ENCODE data around the gene PRKAG1.

The PRKAG1 gene

GRCh38 chr12:49041881-49042484 lies 23.4 kb upstream of the PRKAG1 start:
- peak overlapping the region; percentile 20 for H3K27ac ChIP-seq
- TF ChIP-seq, protein P1, sequence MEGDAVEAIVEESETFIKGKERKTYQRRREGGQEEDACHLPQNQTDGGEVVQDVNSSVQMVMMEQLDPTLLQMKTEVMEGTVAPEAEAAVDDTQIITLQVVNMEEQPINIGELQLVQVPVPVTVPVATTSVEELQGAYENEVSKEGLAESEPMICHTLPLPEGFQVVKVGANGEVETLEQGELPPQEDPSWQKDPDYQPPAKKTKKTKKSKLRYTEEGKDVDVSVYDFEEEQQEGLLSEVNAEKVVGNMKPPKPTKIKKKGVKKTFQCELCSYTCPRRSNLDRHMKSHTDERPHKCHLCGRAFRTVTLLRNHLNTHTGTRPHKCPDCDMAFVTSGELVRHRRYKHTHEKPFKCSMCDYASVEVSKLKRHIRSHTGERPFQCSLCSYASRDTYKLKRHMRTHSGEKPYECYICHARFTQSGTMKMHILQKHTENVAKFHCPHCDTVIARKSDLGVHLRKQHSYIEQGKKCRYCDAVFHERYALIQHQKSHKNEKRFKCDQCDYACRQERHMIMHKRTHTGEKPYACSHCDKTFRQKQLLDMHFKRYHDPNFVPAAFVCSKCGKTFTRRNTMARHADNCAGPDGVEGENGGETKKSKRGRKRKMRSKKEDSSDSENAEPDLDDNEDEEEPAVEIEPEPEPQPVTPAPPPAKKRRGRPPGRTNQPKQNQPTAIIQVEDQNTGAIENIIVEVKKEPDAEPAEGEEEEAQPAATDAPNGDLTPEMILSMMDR (conservative IDR thresholded peaks at IDR 0.05; ENCODE audit: low read depth) = no peak
- DNase-seq (ENCODE audit: low spot score) = no peak
- POLR2A ChIA-PET (ENCODE audit: low non-redundant PET) = no interaction called here
- CTCF ChIA-PET = interaction anchor here (0.6 to 0.7 kb wide), 2 partner anchors 75 to 79 kb away, joined by 3 read pairs; no protein-coding TSS in a partner anchor

GRCh38 chr12:49041036-49041880 lies 22.7 kb upstream of the PRKAG1 start:
- TF ChIP-seq, protein P1 (conservative IDR thresholded peaks at IDR 0.05; ENCODE audit: low read depth) = no peak
- POLR2A ChIA-PET (ENCODE audit: low non-redundant PET) = no interaction called here
- H3K27ac ChIP-seq = peak overlapping the region; percentile 20; the same call in 1 of the 2 replicates
- CTCF ChIA-PET = interaction anchor here (0.6 to 0.7 kb wide), 3 partner anchors 75 to 89 kb away, joined by 3 read pairs; no protein-coding TSS in a partner anchor
- DNase-seq (ENCODE audit: low spot score) = no peak

DNA sequence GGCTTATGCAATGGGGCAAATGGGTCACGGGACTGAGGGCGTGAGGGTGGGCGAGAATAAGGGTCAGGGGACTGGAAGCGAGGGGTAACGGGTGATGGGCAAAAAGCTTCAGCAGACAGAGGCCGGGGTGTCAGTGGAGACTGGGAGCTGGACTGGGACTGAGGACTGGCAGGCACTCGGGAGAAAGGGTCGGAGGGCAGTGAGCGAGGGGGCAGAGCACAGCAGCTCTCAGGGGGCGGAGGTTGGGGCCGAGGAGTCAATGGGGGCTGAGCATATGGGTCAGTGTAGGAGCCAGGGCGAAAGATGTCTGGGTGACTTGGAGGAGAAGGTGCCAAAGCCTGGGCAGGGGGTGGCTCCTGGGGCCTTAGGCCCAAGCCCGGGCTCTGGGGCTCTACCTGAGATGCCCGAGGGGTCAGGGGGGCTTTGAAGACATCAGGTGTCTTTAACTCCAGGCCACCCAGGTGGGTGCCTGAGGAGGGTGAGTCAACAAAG lies 21.8 kb upstream of the PRKAG1 start:
- no peak overlapping the region for H3K27ac ChIP-seq
- TF ChIP-seq, protein P1 (conservative IDR thresholded peaks at IDR 0.05; ENCODE audit: low read depth) = no peak
- CTCF ChIA-PET = interaction anchor here (0.5 to 1.6 kb wide), 3 partner anchors 16 to 88 kb away, joined by 3 to 7 read pairs (median 4); no protein-coding TSS in a partner anchor
- no peak for DNase-seq (ENCODE audit: low spot score)
- POLR2A ChIA-PET (ENCODE audit: low non-redundant PET) = no interaction called here

- ChIA-PET POLR2A (ENCODE audit: low non-redundant PET) (no interaction called here), CTCF (interaction anchor here (0.6 to 1.6 kb wide), 2 partner anchors 22 to 1260 kb away, joined by 3 to 7 read pairs; no protein-coding TSS in a partner anchor)
- H3K27ac ChIP-seq = no peak overlapping the region
- TF ChIP-seq, protein P1 (conservative IDR thresholded peaks at IDR 0.05; ENCODE audit: low read depth) = no peak
- DNase-seq (ENCODE audit: low spot score) = no peak
Observed at GRCh38 chr12:49039421-49040363, 21.1 kb upstream of the PRKAG1 start.

- H3K27ac ChIP-seq = no peak overlapping the region
- ChIA-PET CTCF (interaction anchor here (0.5 to 1.6 kb wide), 2 partner anchors 21 to 902 kb away, joined by 5 to 7 read pairs; no protein-coding TSS in a partner anchor), POLR2A (ENCODE audit: low non-redundant PET) (no interaction called here)
- TF ChIP-seq, protein P1 (conservative IDR thresholded peaks at IDR 0.05; ENCODE audit: low read depth) = no peak
- no peak for DNase-seq (ENCODE audit: low spot score)
Observed at GRCh38 chr12:49038291-49038955, 19.8 kb upstream of the PRKAG1 start.
